Liver (tissue), 9 donors: Measurements from ENCODE around the gene ATP10A. TPM values are rescaled to one million over a fixed set of nuclear protein-coding genes. Genes with fewer than 3 reads are reported as not detected.

ENCODE experiments used
- DNase-seq: peaks from one replicate; pipeline ENCODE4 v3.0.0-alpha.2; 2017; ENCODE audit warnings: low spot score
- H3K27ac ChIP-seq, 2 donors: one replicate each; pipeline ENCODE4 v1.7.0; 2013; ENCODE audit warnings: inconsistent platforms in 2 of 2, low read length in 2 of 2, control low read depth in 1 of 2, low read depth in 1 of 2, mild to moderate bottlenecking in 1 of 2
- H3K27me3 ChIP-seq, 4 donors: one replicate each; pipeline versions ENCODE4 v1.6.1 to v1.7.0; 2013; ENCODE audit warnings: low read length in 3 of 4, inconsistent platforms in 1 of 4, mild to moderate bottlenecking in 1 of 4, moderate library complexity in 1 of 4; ENCODE audit not compliant: control insufficient read depth in 4 of 4, insufficient read depth in 4 of 4
- H3K36me3 ChIP-seq, 4 donors: one replicate each; pipeline versions ENCODE4 v1.6.1 to v1.7.0; 2013; ENCODE audit warnings: low read length in 3 of 4, mild to moderate bottlenecking in 3 of 4, low read depth in 1 of 4, moderate library complexity in 1 of 4; ENCODE audit not compliant: control insufficient read depth in 4 of 4, insufficient read depth in 3 of 4
- H3K4me1 ChIP-seq, 4 donors: one replicate each; pipeline versions ENCODE4 v1.6.1 to v1.7.0; 2013; ENCODE audit warnings: low read length in 3 of 4, mild to moderate bottlenecking in 3 of 4, moderate library complexity in 1 of 4; ENCODE audit not compliant: control insufficient read depth in 4 of 4, insufficient read depth in 4 of 4
- H3K4me3 ChIP-seq, 3 donors: one replicate each; pipeline versions ENCODE4 v1.6.1 to v1.7.0; 2013; ENCODE audit warnings: low read length in 3 of 3, control low read depth in 1 of 3, low read depth in 1 of 3, mild to moderate bottlenecking in 1 of 3
- H3K9ac ChIP-seq, 2 donors: one replicate each; pipeline ENCODE4 v1.7.0; 2013; ENCODE audit warnings: low read length in 2 of 2, mild to moderate bottlenecking in 2 of 2, moderate library complexity in 2 of 2, control low read depth in 1 of 2, low read depth in 1 of 2
- H3K9me3 ChIP-seq, 4 donors: one replicate each; pipeline versions ENCODE4 v1.6.1 to v1.7.0; 2013; ENCODE audit warnings: low read length in 3 of 4; ENCODE audit not compliant: control insufficient read depth in 4 of 4
- CTCF ChIP-seq: fragments of 150-350 bp; IDR thresholded peaks from 2 replicates; pipeline ENCODE4 v1.5.1; 2017; ENCODE audit warnings: improper control_type of control experiment, low read depth, low read length; ENCODE audit not compliant: missing input control
- EGR1 ChIP-seq, 2 donors: IDR thresholded peaks; 2 replicates each; pipeline ENCODE4 v1.6.1; 2016 to 2018; ENCODE audit warnings: antibody characterized with exemption in 2 of 2, low read depth in 2 of 2
- FOXA1 ChIP-seq: IDR thresholded peaks from 2 replicates; pipeline ENCODE4 v1.6.1; 2016; ENCODE audit warnings: antibody characterized with exemption
- FOXA2 ChIP-seq: IDR thresholded peaks from 2 replicates; pipeline ENCODE4 v1.6.1; 2016; ENCODE audit warnings: antibody characterized with exemption
- GABPA ChIP-seq, 2 donors: IDR thresholded peaks in 1 of 2; conservative IDR thresholded peaks in 1 of 2; 2 replicates each; pipeline ENCODE4 v1.6.1; 2016; ENCODE audit warnings: antibody characterized with exemption in 2 of 2, mild to moderate bottlenecking in 1 of 2, moderate library complexity in 1 of 2
- HNF4A ChIP-seq, 2 donors: conservative IDR thresholded peaks; 2 replicates each; pipeline ENCODE4 v1.6.1; 2016; ENCODE audit warnings: antibody characterized with exemption in 2 of 2, mild to moderate bottlenecking in 2 of 2
- HNF4G ChIP-seq: IDR thresholded peaks from 2 replicates; pipeline ENCODE4 v1.6.1; 2016; ENCODE audit warnings: antibody characterized with exemption
- JUND ChIP-seq, 2 donors: IDR thresholded peaks; 2 replicates each; pipeline ENCODE4 v1.6.1; 2016; ENCODE audit warnings: antibody characterized with exemption in 2 of 2
- MAX ChIP-seq: IDR thresholded peaks from 2 replicates; pipeline ENCODE4 v1.6.1; 2016; ENCODE audit warnings: antibody characterized with exemption
- NR2F2 ChIP-seq: IDR thresholded peaks from 2 replicates; pipeline ENCODE4 v1.6.1; 2016; ENCODE audit warnings: antibody characterized with exemption
- RAD21 ChIP-seq, 2 donors: IDR thresholded peaks; 2 replicates each; pipeline ENCODE4 v1.6.1; 2016; ENCODE audit warnings: antibody characterized with exemption in 2 of 2, mild to moderate bottlenecking in 2 of 2
- REST ChIP-seq: IDR thresholded peaks from 2 replicates; pipeline ENCODE4 v1.6.1; 2016; ENCODE audit warnings: antibody characterized with exemption, mild to moderate bottlenecking
- RXRA ChIP-seq, 2 donors: IDR thresholded peaks; 2 replicates each; pipeline ENCODE4 v1.6.1; 2017 to 2018; ENCODE audit warnings: antibody characterized with exemption in 2 of 2, mild to moderate bottlenecking in 1 of 2
- SP1 ChIP-seq: IDR thresholded peaks from 2 replicates; pipeline ENCODE4 v1.6.1; 2018; ENCODE audit warnings: antibody characterized with exemption, mild to moderate bottlenecking
- TAF1 ChIP-seq: conservative IDR thresholded peaks from 2 replicates; pipeline ENCODE4 v1.6.1; 2016; ENCODE audit warnings: antibody characterized with exemption, mild to moderate bottlenecking
- YY1 ChIP-seq: IDR thresholded peaks from 2 replicates; pipeline ENCODE4 v1.6.1; 2016; ENCODE audit warnings: antibody characterized with exemption, mild to moderate bottlenecking
- ZBTB33 ChIP-seq: IDR thresholded peaks from 2 replicates; pipeline ENCODE4 v1.6.1; 2016; ENCODE audit warnings: antibody characterized with exemption
- WGBS: extraction: QIAGEN DNeasy Blood & Tissue Kit; methylation state at CpG from one replicate; pipeline ENCODE4 v1.1.7; 2013; 5-methylcytosine and 5-hydroxymethylcytosine counted together
- polyA plus RNA-seq, 2 donors: library from polyadenylated mRNA; stranded (reverse) in 1 of 2; unstranded in 1 of 2; fragments of 200-250 nt in 1 of 2; fragments of >200 nt in 1 of 2; fragmentation: Nextera tagmentation in 1 of 2; extraction: Ambion mirVana in 1 of 2; gene quantifications; one replicate each; pipeline versions ENCODE4 v1.2.1 to v1.2.3, GENCODE V29; 2013 to 2015
- total RNA-seq, 2 donors: library from RNA; depleted of rRNA; stranded (reverse); fragments of >200 nt; gene quantifications; one replicate each; pipeline ENCODE4 v1.2.3, GENCODE V29; 2014
- TF ChIP-seq, protein P1 (sequence below): IDR thresholded peaks from 2 replicates; pipeline ENCODE4 v1.6.1; 2016; ENCODE audit warnings: antibody characterized with exemption
- donor health status: healthy.
- donor health status: healthy.
- donor health status: healthy.
- donor health status: healthy.
- donor health status: healthy.

Gene ATP10A
- total and polyA plus RNA-seq, 4 donors = 0.22 to 1.8 (median 0.39) TPM

DNA sequence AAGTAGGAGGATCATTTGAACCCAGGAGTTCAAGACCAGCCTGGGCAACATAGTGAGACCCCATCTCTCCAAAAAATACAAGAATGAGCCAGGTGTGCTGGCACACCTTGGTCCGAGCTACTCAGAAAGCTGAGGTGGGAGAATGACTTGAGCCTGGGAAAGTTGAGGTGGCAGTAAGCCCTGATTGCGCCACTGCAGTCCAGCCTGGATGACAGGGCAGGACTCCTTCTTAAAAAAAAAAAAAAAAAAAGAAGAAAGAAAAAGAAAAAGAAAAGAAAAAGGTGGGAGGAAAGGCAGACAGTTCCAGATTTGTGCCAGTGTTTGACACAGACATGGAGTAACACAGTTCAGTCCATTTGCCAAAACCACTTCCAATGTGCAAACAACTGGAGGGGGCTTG is 75.7 kb downstream of the ATP10A start:
- no peak overlapping the region for H3K9ac ChIP-seq
- H3K27ac ChIP-seq = no peak overlapping the region
- peaks cover 0 to 3% (median 0%) of the 10 kb centered on the region in 4 donors for H3K27me3 ChIP-seq
- no peak overlapping the region for H3K4me3 ChIP-seq
- WGBS = 90% methylated on average over 2 of the region's 2 CpGs
- no peaks in the 10 kb centered on the region for H3K4me1 ChIP-seq
- H3K36me3 ChIP-seq = no peaks in the 10 kb centered on the region
- H3K9me3 ChIP-seq = no peaks in the 10 kb centered on the region
- DNase-seq = no peak
- TF ChIP-seq TAF1 (no peak), YY1 (no peak), GABPA (IDR thresholded peaks at IDR 0.05 in 1 of 2, conservative IDR thresholded peaks at IDR 0.05 in 1 of 2) (no peak), FOXA1 (no peak), RAD21 (IDR thresholded peaks at IDR 0.05) (no peak), HNF4A (conservative IDR thresholded peaks at IDR 0.05) (no peak), JUND (IDR thresholded peaks at IDR 0.05) (no peak), CTCF (no peak), ZBTB33 (no peak), RXRA (IDR thresholded peaks at IDR 0.05) (no peak), MAX (no peak), FOXA2 (no peak), HNF4G (no peak), EGR1 (IDR thresholded peaks at IDR 0.05; ENCODE audit: low read depth in 2 of 2) (no peak)

DNA sequence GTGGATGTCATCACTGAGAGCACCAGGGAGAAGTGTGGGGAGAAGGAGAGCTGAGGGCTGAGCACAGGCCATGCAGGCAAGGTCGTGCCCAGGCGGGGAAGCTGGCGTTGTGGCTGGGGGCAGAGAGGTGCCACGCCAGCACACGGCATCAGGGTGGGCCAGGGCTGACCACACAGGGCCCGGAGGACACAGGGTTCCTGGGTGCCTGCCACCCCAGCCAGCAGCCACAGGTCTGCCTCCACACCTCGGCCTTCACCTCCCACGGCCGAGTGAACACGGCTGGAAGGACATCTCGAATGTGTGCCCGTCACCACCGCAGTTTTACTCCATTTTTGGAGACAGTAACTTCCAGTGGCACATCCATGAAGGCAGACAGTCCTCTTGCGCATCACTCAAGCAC is 77.1 kb downstream of the ATP10A start:
- H3K27ac ChIP-seq = no peak overlapping the region
- no peaks in the 10 kb centered on the region for H3K4me1 ChIP-seq
- H3K9ac ChIP-seq = no peak overlapping the region

More for the DNA sequence above, 77.1 kb downstream of the ATP10A start:
- H3K4me3 ChIP-seq = no peak overlapping the region
- no peak for TF ChIP-seq HNF4A (conservative IDR thresholded peaks at IDR 0.05)
- no peak for TF ChIP-seq RXRA (IDR thresholded peaks at IDR 0.05)
- no peak for TF ChIP-seq FOXA2
- no peak for TF ChIP-seq YY1
- no peak for TF ChIP-seq NR2F2
- TF ChIP-seq MAX = no peak
- TF ChIP-seq GABPA (IDR thresholded peaks at IDR 0.05 in 1 of 2, conservative IDR thresholded peaks at IDR 0.05 in 1 of 2) = no peak
- TF ChIP-seq REST = no peak
- no peak for TF ChIP-seq EGR1 (IDR thresholded peaks at IDR 0.05; ENCODE audit: low read depth in 2 of 2)
- no peak for TF ChIP-seq RAD21 (IDR thresholded peaks at IDR 0.05)
- TF ChIP-seq FOXA1 = no peak
- TF ChIP-seq CTCF = no peak
- TF ChIP-seq TAF1 = no peak
- no peak for TF ChIP-seq JUND (IDR thresholded peaks at IDR 0.05)
- TF ChIP-seq, protein P1, sequence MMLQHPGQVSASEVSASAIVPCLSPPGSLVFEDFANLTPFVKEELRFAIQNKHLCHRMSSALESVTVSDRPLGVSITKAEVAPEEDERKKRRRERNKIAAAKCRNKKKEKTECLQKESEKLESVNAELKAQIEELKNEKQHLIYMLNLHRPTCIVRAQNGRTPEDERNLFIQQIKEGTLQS = no peak
- no peak for TF ChIP-seq SP1
- no peak for TF ChIP-seq ZBTB33
- no peak for TF ChIP-seq HNF4G
- H3K9me3 ChIP-seq = no peaks in the 10 kb centered on the region
- peaks cover 0 to 3% (median 0%) of the 10 kb centered on the region in 4 donors for H3K27me3 ChIP-seq
- no peaks in the 10 kb centered on the region for H3K36me3 ChIP-seq
- DNase-seq = no peak
- WGBS = 87% methylated on average over 14 of the region's 14 CpGs
